T-helper 2 cell treated with Interferon-gamma antibody and Interleukin-4, amounts not matched to agents 5 μg/mL and 100 μg/mL, for 36 hours (primary cell): Measurements from ENCODE around the gene ANKIB1.
"Not testable (repeated sequence)": the region's sequence is repeated elsewhere in the genome, so short reads cannot be mapped to it uniquely, and the experiment has no call there.

Experiments
- DNase-seq: peaks from one replicate; pipeline ENCODE4 v3.0.0; 2021; ENCODE audit warnings: low spot score
- H3K27ac Mint-ChIP-seq: one replicate; pipeline ENCODE4 v1.8.0; 2021; ENCODE audit warnings: mild to moderate bottlenecking, mixed read lengths
- H3K27me3 Mint-ChIP-seq: one replicate; pipeline ENCODE4 v1.8.0; 2021; ENCODE audit warnings: low read depth, mixed read lengths
- H3K36me3 Mint-ChIP-seq: one replicate; pipeline ENCODE4 v1.8.0; 2021; ENCODE audit warnings: low read depth, mixed read lengths
- H3K4me1 Mint-ChIP-seq: one replicate; pipeline ENCODE4 v1.8.0; 2021; ENCODE audit warnings: low read depth, mixed read lengths
- H3K4me3 Mint-ChIP-seq: one replicate; pipeline ENCODE4 v1.8.0; 2022; ENCODE audit warnings: mild to moderate bottlenecking, moderate library complexity, mixed read lengths
- H3K9me3 Mint-ChIP-seq: one replicate; pipeline ENCODE4 v1.8.0; 2021; ENCODE audit warnings: mixed read lengths

Gene ANKIB1

GRCh38 chr7:92250603-92251002 lies 4.8 kb downstream of the ANKIB1 start:
- H3K4me3 Mint-ChIP-seq: no peak overlapping the region
- no peak for DNase-seq
- peaks cover 28% of the 10 kb centered on the region for H3K36me3 Mint-ChIP-seq
- H3K27me3 Mint-ChIP-seq: no peaks in the 10 kb centered on the region
- H3K9me3 Mint-ChIP-seq: peaks cover 9% of the 10 kb centered on the region
- peaks cover 19% of the 10 kb centered on the region for H3K4me1 Mint-ChIP-seq
- H3K27ac Mint-ChIP-seq: no peak overlapping the region

GRCh38 chr7:92251181-92251580 lies 5.4 kb downstream of the ANKIB1 start:
- no peak for DNase-seq
- Mint-ChIP-seq H3K4me1 (peaks cover 19% of the 10 kb centered on the region), H3K27ac (no peak overlapping the region), H3K4me3 (no peak overlapping the region), H3K27me3 (no peaks in the 10 kb centered on the region), H3K36me3 (peaks cover 26% of the 10 kb centered on the region), H3K9me3 (peaks cover 9% of the 10 kb centered on the region)

- no peak overlapping the region for H3K27ac Mint-ChIP-seq
- no peak for DNase-seq
- H3K4me1 Mint-ChIP-seq: peaks cover 6% of the 10 kb centered on the region
- H3K36me3 Mint-ChIP-seq: peaks cover 23% of the 10 kb centered on the region
- H3K4me3 Mint-ChIP-seq: no peak overlapping the region
- H3K27me3 Mint-ChIP-seq: no peaks in the 10 kb centered on the region
- peaks cover 9% of the 10 kb centered on the region for H3K9me3 Mint-ChIP-seq
Measured at GRCh38 chr7:92253251-92253650, 7.5 kb downstream of the ANKIB1 start.

GRCh38 chr7:92254800-92255199 lies 9.0 kb downstream of the ANKIB1 start:
- H3K4me3 Mint-ChIP-seq, H3K27ac Mint-ChIP-seq, H3K9me3 Mint-ChIP-seq, DNase-seq, H3K27me3 Mint-ChIP-seq, H3K4me1 Mint-ChIP-seq: not testable (repeated sequence)
- H3K36me3 Mint-ChIP-seq: peaks cover 25% of the 10 kb centered on the region

GRCh38 chr7:92255308-92255707 lies 9.5 kb downstream of the ANKIB1 start:
- Mint-ChIP-seq H3K4me1 (peaks cover 8% of the 10 kb centered on the region), H3K36me3 (peaks cover 29% of the 10 kb centered on the region), H3K27ac (no peak overlapping the region), H3K27me3 (no peaks in the 10 kb centered on the region), H3K4me3 (no peak overlapping the region), H3K9me3 (peaks cover 9% of the 10 kb centered on the region)
- no peak for DNase-seq

GRCh38 chr7:92259062-92259461 lies 13.3 kb downstream of the ANKIB1 start:
- peaks cover 10% of the 10 kb centered on the region for H3K9me3 Mint-ChIP-seq
- no peak for DNase-seq
- H3K36me3 Mint-ChIP-seq: peaks cover 23% of the 10 kb centered on the region
- H3K4me3 Mint-ChIP-seq: no peak overlapping the region
- H3K27ac Mint-ChIP-seq: no peak overlapping the region
- no peaks in the 10 kb centered on the region for H3K27me3 Mint-ChIP-seq
- H3K4me1 Mint-ChIP-seq: peaks cover 6% of the 10 kb centered on the region

GRCh38 chr7:92259610-92260247 lies 14.0 kb downstream of the ANKIB1 start:
- H3K9me3 Mint-ChIP-seq: peaks cover 10% of the 10 kb centered on the region
- H3K27me3 Mint-ChIP-seq: no peaks in the 10 kb centered on the region
- peaks cover 6% of the 10 kb centered on the region for H3K4me1 Mint-ChIP-seq
- H3K4me3 Mint-ChIP-seq: no peak overlapping the region
- peaks cover 24% of the 10 kb centered on the region for H3K36me3 Mint-ChIP-seq
- H3K27ac Mint-ChIP-seq: no peak overlapping the region
- DNase-seq: no peak

- DNase-seq: no peak
- Mint-ChIP-seq H3K4me3 (no peak overlapping the region), H3K27ac (no peak overlapping the region)
Measured at GRCh38 chr7:92260248-92260781, 14.5 kb downstream of the ANKIB1 start.

GRCh38 chr7:92266415-92267241 lies 20.9 kb downstream of the ANKIB1 start:
- no peak overlapping the region for H3K4me3 Mint-ChIP-seq
- peaks cover 5% of the 10 kb centered on the region for H3K9me3 Mint-ChIP-seq
- H3K27me3 Mint-ChIP-seq: no peaks in the 10 kb centered on the region
- no peak overlapping the region for H3K27ac Mint-ChIP-seq
- no peaks in the 10 kb centered on the region for H3K4me1 Mint-ChIP-seq
- H3K36me3 Mint-ChIP-seq: peaks cover 12% of the 10 kb centered on the region
- no peak for DNase-seq

More at GRCh38 chr7:92260248-92260781, 14.5 kb downstream of the ANKIB1 start:
- H3K27me3 Mint-ChIP-seq: no peaks in the 10 kb centered on the region
- H3K9me3 Mint-ChIP-seq: peaks cover 5% of the 10 kb centered on the region
- peaks cover 20% of the 10 kb centered on the region for H3K36me3 Mint-ChIP-seq
- H3K4me1 Mint-ChIP-seq: peaks cover 4% of the 10 kb centered on the region

- H3K27me3 Mint-ChIP-seq: no peaks in the 10 kb centered on the region
- peaks cover 2% of the 10 kb centered on the region for H3K9me3 Mint-ChIP-seq
- no peak overlapping the region for H3K4me3 Mint-ChIP-seq
Measured at GRCh38 chr7:92268921-92269320, 23.1 kb downstream of the ANKIB1 start.

GRCh38 chr7:92275327-92275726 lies 29.6 kb downstream of the ANKIB1 start:
- Mint-ChIP-seq H3K27ac (no peak overlapping the region), H3K4me1 (peaks cover 9% of the 10 kb centered on the region), H3K27me3 (no peaks in the 10 kb centered on the region), H3K36me3 (peaks cover 24% of the 10 kb centered on the region), H3K9me3 (peaks cover 13% of the 10 kb centered on the region), H3K4me3 (no peak overlapping the region)
- no peak for DNase-seq

More at GRCh38 chr7:92268921-92269320, 23.1 kb downstream of the ANKIB1 start:
- H3K36me3 Mint-ChIP-seq: peaks cover 5% of the 10 kb centered on the region
- DNase-seq: no peak
- no peak overlapping the region for H3K27ac Mint-ChIP-seq
- H3K4me1 Mint-ChIP-seq: peaks cover 2% of the 10 kb centered on the region

- Mint-ChIP-seq H3K4me3 (no peak overlapping the region), H3K27me3 (no peaks in the 10 kb centered on the region), H3K36me3 (peaks cover 30% of the 10 kb centered on the region), H3K4me1 (peaks cover 9% of the 10 kb centered on the region), H3K27ac (no peak overlapping the region), H3K9me3 (peaks cover 22% of the 10 kb centered on the region)
- no peak for DNase-seq
Measured at GRCh38 chr7:92276460-92276864, 30.7 kb downstream of the ANKIB1 start.

- H3K36me3 Mint-ChIP-seq: peaks cover 27% of the 10 kb centered on the region
- peaks cover 23% of the 10 kb centered on the region for H3K9me3 Mint-ChIP-seq
- H3K27me3 Mint-ChIP-seq: no peaks in the 10 kb centered on the region
- DNase-seq: no peak
- H3K4me1 Mint-ChIP-seq: peaks cover 6% of the 10 kb centered on the region
- no peak overlapping the region for H3K4me3 Mint-ChIP-seq
- H3K27ac Mint-ChIP-seq: no peak overlapping the region
Measured at GRCh38 chr7:92279396-92280031, 33.7 kb downstream of the ANKIB1 start.

- no peak overlapping the region for H3K27ac Mint-ChIP-seq
- peaks cover 27% of the 10 kb centered on the region for H3K36me3 Mint-ChIP-seq
- no peak for DNase-seq
- H3K4me1 Mint-ChIP-seq: peaks cover 5% of the 10 kb centered on the region
- H3K27me3 Mint-ChIP-seq: no peaks in the 10 kb centered on the region
- H3K4me3 Mint-ChIP-seq: no peak overlapping the region
- peaks cover 23% of the 10 kb centered on the region for H3K9me3 Mint-ChIP-seq
Measured at GRCh38 chr7:92281031-92281430, 35.3 kb downstream of the ANKIB1 start.
